Activated CD4-positive, alpha-beta T cell treated with anti-CD3 and anti-CD28 coated beads, Interleukin-2, amount 10 ng/mL, durations not matched to agents 24 days and 14 days (primary cell): ENCODE results near the gene CEACAM1. TPM values are rescaled to one million over a fixed set of nuclear protein-coding genes. Genes with fewer than 3 reads are reported as not detected.
"Not testable (repeated sequence)": the region's sequence is repeated elsewhere in the genome, so short reads cannot be mapped to it uniquely, and the experiment has no call there.

ENCODE experiments used
- DNase-seq: peaks from one replicate; pipeline ENCODE4 v3.0.0; 2022
- H3K27ac Mint-ChIP-seq: one replicate; pipeline ENCODE4 v1.8.0; 2022; ENCODE audit warnings: mild to moderate bottlenecking, mixed read lengths
- H3K27me3 Mint-ChIP-seq: one replicate; pipeline ENCODE4 v1.8.0; 2022; ENCODE audit warnings: mixed read lengths
- H3K36me3 Mint-ChIP-seq: one replicate; pipeline ENCODE4 v1.8.0; 2022; ENCODE audit warnings: low read depth, mild to moderate bottlenecking, mixed read lengths
- H3K4me1 Mint-ChIP-seq: one replicate; pipeline ENCODE4 v1.8.0; 2021; ENCODE audit warnings: mixed read lengths
- H3K4me3 Mint-ChIP-seq: one replicate; pipeline ENCODE4 v1.8.0; 2022; ENCODE audit warnings: mild to moderate bottlenecking, moderate library complexity, mixed read lengths
- H3K9me3 Mint-ChIP-seq: one replicate; pipeline ENCODE4 v1.8.0; 2021; ENCODE audit warnings: mixed read lengths
- intact Hi-C: fragments of 100-400 bp; cut with micrococcal nuclease; formaldehyde crosslinking; loops from one replicate; pipeline ENCODE4 v1.15.1; 2023
- total RNA-seq: library from RNA; stranded (reverse); gene quantifications from 2 replicates; pipeline ENCODE4 v1.2.3, GENCODE V29; 2022

Gene CEACAM1
- total RNA-seq, 1 donor from 2014 or later: 9.0 TPM

- intact Hi-C loops: no loop called here
- DNase-seq: no peak
- no peak overlapping the region for H3K4me3 Mint-ChIP-seq
- H3K27ac Mint-ChIP-seq: no peak overlapping the region
- no peaks in the 10 kb centered on the region for H3K36me3 Mint-ChIP-seq
- H3K4me1 Mint-ChIP-seq: no peaks in the 10 kb centered on the region
- peaks cover 39% of the 10 kb centered on the region for H3K27me3 Mint-ChIP-seq
- H3K9me3 Mint-ChIP-seq: no peaks in the 10 kb centered on the region
Measured at GRCh38 chr19:42555801-42556200, 27.5 kb upstream of the CEACAM1 start.

GRCh38 chr19:42555317-42555716 lies 27.0 kb upstream of the CEACAM1 start:
- intact Hi-C loops: no loop called here
- Mint-ChIP-seq H3K27me3 (peaks cover 36% of the 10 kb centered on the region), H3K9me3 (no peaks in the 10 kb centered on the region), H3K36me3 (no peaks in the 10 kb centered on the region), H3K4me3 (no peak overlapping the region), H3K4me1 (no peaks in the 10 kb centered on the region), H3K27ac (no peak overlapping the region)
- no peak for DNase-seq

GRCh38 chr19:42554046-42554575 lies 25.8 kb upstream of the CEACAM1 start:
- intact Hi-C loops: no loop called here
- no peak overlapping the region for H3K27ac Mint-ChIP-seq
- DNase-seq: no peak
- H3K27me3 Mint-ChIP-seq: peaks cover 34% of the 10 kb centered on the region
- no peak overlapping the region for H3K4me3 Mint-ChIP-seq
- H3K4me1 Mint-ChIP-seq: no peaks in the 10 kb centered on the region
- H3K9me3 Mint-ChIP-seq: peaks cover 4% of the 10 kb centered on the region
- H3K36me3 Mint-ChIP-seq: peaks cover under 1% of the 10 kb centered on the region

- Mint-ChIP-seq H3K4me1 (no peaks in the 10 kb centered on the region), H3K4me3 (no peak overlapping the region), H3K27me3 (peaks cover 28% of the 10 kb centered on the region), H3K27ac (no peak overlapping the region), H3K9me3 (peaks cover 4% of the 10 kb centered on the region), H3K36me3 (peaks cover 1% of the 10 kb centered on the region)
- intact Hi-C loops: no loop called here
- no peak for DNase-seq
Measured at GRCh38 chr19:42553292-42554045, 25.2 kb upstream of the CEACAM1 start.

GRCh38 chr19:42552086-42553065 lies 24.1 kb upstream of the CEACAM1 start:
- peaks cover 4% of the 10 kb centered on the region for H3K9me3 Mint-ChIP-seq
- H3K36me3 Mint-ChIP-seq: peaks cover 1% of the 10 kb centered on the region
- intact Hi-C loops: no loop called here
- no peak overlapping the region for H3K4me3 Mint-ChIP-seq
- DNase-seq: no peak
- peaks cover 27% of the 10 kb centered on the region for H3K27me3 Mint-ChIP-seq
- H3K4me1 Mint-ChIP-seq: no peaks in the 10 kb centered on the region
- H3K27ac Mint-ChIP-seq: no peak overlapping the region

GRCh38 chr19:42550521-42550920 lies 22.2 kb upstream of the CEACAM1 start:
- H3K4me3 Mint-ChIP-seq, H3K4me1 Mint-ChIP-seq, intact Hi-C loops, H3K36me3 Mint-ChIP-seq, DNase-seq, H3K27ac Mint-ChIP-seq, H3K9me3 Mint-ChIP-seq: not testable (repeated sequence)
- H3K27me3 Mint-ChIP-seq: peaks cover 17% of the 10 kb centered on the region

GRCh38 chr19:42549067-42549466 lies 20.8 kb upstream of the CEACAM1 start:
- DNase-seq: not testable (repeated sequence)

GRCh38 chr19:42548552-42548951 lies 20.3 kb upstream of the CEACAM1 start:
- H3K4me3 Mint-ChIP-seq: no peak overlapping the region
- intact Hi-C loops: no loop called here
- no peaks in the 10 kb centered on the region for H3K4me1 Mint-ChIP-seq
- H3K27me3 Mint-ChIP-seq: peaks cover 8% of the 10 kb centered on the region
- H3K27ac Mint-ChIP-seq: no peak overlapping the region
- peaks cover 4% of the 10 kb centered on the region for H3K9me3 Mint-ChIP-seq
- peaks cover 1% of the 10 kb centered on the region for H3K36me3 Mint-ChIP-seq
- DNase-seq: no peak

More at GRCh38 chr19:42549067-42549466, 20.8 kb upstream of the CEACAM1 start:
- H3K4me1 Mint-ChIP-seq, H3K4me3 Mint-ChIP-seq, H3K27ac Mint-ChIP-seq, H3K9me3 Mint-ChIP-seq, H3K36me3 Mint-ChIP-seq, H3K27me3 Mint-ChIP-seq, intact Hi-C loops: not testable (repeated sequence)

GRCh38 chr19:42547929-42548328 lies 19.6 kb upstream of the CEACAM1 start:
- DNase-seq: no peak
- no peak overlapping the region for H3K4me3 Mint-ChIP-seq
- peaks cover 8% of the 10 kb centered on the region for H3K27me3 Mint-ChIP-seq
- H3K27ac Mint-ChIP-seq: no peak overlapping the region
- H3K4me1 Mint-ChIP-seq: no peaks in the 10 kb centered on the region
- H3K9me3 Mint-ChIP-seq: peaks cover 4% of the 10 kb centered on the region
- H3K36me3 Mint-ChIP-seq: peaks cover 1% of the 10 kb centered on the region
- intact Hi-C loops: no loop called here

- DNase-seq: no peak
- Mint-ChIP-seq H3K4me3 (no peak overlapping the region), H3K27me3 (peaks cover 5% of the 10 kb centered on the region), H3K27ac (no peak overlapping the region), H3K36me3 (peaks cover 1% of the 10 kb centered on the region), H3K9me3 (peaks cover 4% of the 10 kb centered on the region), H3K4me1 (no peaks in the 10 kb centered on the region)
- intact Hi-C loops: no loop called here
Measured at GRCh38 chr19:42546831-42547500, 18.7 kb upstream of the CEACAM1 start.

GRCh38 chr19:42544146-42544545 lies 15.9 kb upstream of the CEACAM1 start:
- intact Hi-C loops: no loop called here
- Mint-ChIP-seq H3K27me3 (peaks cover 4% of the 10 kb centered on the region), H3K27ac (no peak overlapping the region), H3K4me3 (no peak overlapping the region), H3K4me1 (no peaks in the 10 kb centered on the region), H3K36me3 (peaks cover under 1% of the 10 kb centered on the region), H3K9me3 (peaks cover 1% of the 10 kb centered on the region)
- no peak for DNase-seq

- no peaks in the 10 kb centered on the region for H3K4me1 Mint-ChIP-seq
- no peaks in the 10 kb centered on the region for H3K36me3 Mint-ChIP-seq
- H3K9me3 Mint-ChIP-seq: no peaks in the 10 kb centered on the region
- H3K27ac Mint-ChIP-seq: no peak overlapping the region
- no peak for DNase-seq
- intact Hi-C loops: no loop called here
- H3K27me3 Mint-ChIP-seq: peaks cover 9% of the 10 kb centered on the region
- H3K4me3 Mint-ChIP-seq: no peak overlapping the region
Measured at GRCh38 chr19:42542791-42543190, 14.5 kb upstream of the CEACAM1 start.

GRCh38 chr19:42540071-42540553 lies 11.8 kb upstream of the CEACAM1 start:
- H3K9me3 Mint-ChIP-seq: no peaks in the 10 kb centered on the region
- no peak overlapping the region for H3K4me3 Mint-ChIP-seq
- no peak for DNase-seq
- peaks cover 11% of the 10 kb centered on the region for H3K27me3 Mint-ChIP-seq
- no peak overlapping the region for H3K27ac Mint-ChIP-seq
- intact Hi-C loops: no loop called here
- H3K36me3 Mint-ChIP-seq: no peaks in the 10 kb centered on the region
- no peaks in the 10 kb centered on the region for H3K4me1 Mint-ChIP-seq
